Activated gamma-delta T cell treated with Interleukin-2 at 50 U/mL for 16 hours (primary cell): ENCODE data around the gene PSMA6.
"Not testable (repeated sequence)": the region's sequence is repeated elsewhere in the genome, so short reads cannot be mapped to it uniquely, and the experiment has no call there.

Experiments
- DNase-seq: peaks from one replicate; pipeline ENCODE4 v3.0.0-alpha.2; 2020

Gene PSMA6

DNA sequence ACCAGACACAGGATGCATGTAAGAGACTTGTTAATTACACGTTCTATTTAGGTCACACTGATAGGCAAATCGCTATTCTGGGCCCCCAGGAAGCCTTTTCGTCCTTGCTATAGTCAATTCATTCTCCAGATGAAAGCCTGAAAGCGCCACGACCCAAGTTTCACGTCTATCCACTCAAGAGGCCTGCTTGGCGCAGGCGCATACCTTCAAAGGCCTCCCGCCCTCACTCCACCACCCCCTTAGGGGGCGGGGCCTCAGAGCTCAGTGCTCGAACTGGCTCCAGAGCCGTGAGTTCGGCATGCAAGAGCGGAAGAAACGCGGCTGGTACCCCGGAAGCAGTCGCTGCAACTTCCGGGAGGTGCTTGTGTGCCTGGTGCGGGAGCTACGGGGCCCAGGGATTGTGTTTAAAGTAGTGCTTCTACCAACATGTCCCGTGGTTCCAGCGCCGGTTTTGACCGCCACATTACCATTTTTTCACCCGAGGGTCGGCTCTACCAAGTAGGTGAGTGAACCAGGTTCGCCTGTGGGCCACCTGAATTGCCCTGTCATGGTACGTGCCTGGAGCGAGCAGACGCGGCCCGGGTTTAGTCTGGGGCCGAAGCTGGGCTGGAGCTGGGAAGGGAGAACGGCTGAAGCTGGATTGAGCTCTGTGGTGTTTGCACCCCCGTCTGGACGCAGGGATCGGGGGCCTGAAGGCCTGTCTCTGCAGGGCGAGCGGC lies at the start of gene PSMA6:
TSS of gene PSMA6 (plus strand) at position 332 of the 719 bp plus-strand sequence. CDS start at position 427, 95 bp downstream.
- DNase-seq: peak; percentile 99

DNA sequence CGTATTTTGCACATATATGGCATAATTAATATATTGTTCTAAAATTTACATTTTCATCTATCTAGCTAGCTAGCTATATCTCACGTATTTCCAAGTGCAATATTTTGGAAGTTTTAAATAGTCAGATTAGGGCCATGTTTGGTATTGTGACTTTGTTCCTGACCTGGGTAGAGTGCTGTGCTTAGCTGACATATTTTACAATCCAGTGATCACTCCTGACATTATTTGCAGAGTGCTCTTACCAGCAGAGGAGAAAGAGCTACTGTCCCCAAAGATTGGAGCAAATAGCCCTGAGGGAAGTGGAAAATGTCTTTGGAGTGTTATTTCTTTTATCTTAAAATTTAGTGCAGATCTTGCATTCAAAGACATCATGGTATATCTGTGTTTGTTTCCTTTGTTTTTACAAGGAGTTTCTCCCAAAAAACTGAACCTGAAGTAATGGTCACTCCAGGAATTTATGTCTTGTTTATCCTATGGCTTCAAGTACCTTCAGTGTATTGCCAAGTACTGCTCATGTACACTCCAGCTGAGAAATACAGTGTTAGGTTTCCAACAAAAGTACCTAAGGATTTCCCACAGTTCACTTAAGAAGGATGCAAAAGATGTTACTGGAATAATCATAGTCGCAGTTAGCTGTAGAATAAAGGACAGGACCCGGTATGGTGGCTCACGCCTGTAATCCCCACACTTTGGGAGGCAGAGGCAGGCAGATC lies 49.4 kb upstream of the PSMA6 start:
- DNase-seq: no peak

DNA sequence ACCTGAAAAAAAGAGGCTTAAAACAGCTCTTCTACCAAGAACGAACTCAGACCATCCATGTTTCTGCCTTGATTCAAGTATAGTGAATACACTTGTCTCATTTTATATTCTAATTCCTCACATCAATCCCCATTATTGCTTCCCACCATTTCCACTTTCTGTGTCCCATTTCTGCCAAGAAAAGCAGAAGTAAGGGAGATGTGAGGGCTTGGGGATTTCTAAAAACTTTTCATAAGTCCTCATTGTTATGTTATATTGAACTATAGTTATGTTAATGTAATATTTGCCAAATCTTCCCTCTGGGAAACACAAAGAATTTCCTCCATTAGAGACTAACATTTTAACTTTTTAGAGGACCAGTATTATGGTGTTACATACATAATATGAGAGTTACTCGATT lies 48.2 kb upstream of the PSMA6 start:
- DNase-seq: no peak

DNA sequence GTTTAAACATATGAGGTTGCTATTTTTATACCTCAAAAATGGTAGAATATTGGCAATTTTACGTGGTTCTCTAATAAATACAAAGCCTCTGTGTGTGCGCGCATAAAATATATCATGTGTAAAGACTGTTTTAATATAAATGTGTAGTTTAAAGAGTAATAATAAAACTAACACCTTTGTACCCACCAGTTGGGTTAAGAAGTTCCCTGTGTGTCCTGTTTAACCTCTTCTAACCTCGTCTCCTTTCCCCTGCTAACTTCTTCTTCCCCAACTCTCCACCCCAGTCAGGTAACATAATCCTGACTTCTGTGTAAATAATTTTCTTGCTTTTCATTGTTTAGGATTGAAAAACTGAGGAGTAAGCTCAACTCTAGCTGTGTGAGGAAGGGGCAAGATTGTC lies 47.6 kb upstream of the PSMA6 start:
- no peak for DNase-seq

DNA sequence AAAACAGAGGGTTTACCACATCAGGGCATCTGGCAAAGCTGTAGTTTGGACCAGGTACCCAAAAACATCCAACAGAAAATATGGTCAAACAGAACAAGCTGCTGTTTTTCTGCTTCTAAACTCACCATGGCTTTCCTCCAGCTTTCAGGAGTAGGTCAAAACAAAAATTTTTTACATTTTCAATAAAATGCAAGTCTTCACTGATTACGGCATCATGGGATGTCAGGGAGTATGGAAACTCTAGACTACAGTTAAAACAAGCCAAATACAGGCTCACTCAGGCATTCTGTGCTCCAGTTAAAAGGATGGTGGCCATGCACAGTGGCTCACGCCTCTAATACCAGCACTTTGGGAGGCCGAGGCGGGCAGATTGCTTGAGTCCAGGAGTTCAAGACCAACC lies 47.1 kb upstream of the PSMA6 start:
- DNase-seq: no peak

DNA sequence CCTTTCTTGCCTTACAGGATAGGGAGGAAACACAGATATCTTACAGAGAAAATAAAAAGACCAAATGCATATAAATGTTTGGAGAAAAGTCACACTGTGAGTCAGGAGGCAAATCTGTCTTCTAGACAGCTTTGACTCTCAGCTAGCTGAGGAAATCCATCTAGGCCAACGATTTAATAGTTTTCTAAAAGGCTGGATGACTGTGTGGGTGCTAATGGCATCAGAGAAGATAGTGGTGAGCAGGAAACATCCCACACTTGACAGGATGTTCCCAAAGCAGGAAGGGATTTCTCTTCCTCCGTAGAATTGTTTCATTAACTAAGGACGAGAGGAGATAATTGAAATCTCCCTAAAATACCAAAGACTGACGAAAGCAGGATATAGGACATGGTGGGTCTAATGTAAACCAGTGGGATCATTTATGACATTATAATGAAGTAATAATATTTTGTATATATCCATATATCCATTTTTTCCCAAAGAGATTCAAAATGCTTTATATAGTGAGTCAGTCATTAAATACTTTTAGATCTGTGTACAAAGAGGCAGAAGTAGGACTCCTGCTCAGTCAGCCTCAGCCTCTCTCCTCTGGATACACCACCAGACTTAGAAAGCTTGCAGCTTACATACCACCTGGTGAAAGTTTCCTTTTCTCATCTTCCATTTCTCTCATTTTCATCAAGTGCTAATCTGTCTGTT lies 44.3 kb upstream of the PSMA6 start:
- no peak for DNase-seq

DNA sequence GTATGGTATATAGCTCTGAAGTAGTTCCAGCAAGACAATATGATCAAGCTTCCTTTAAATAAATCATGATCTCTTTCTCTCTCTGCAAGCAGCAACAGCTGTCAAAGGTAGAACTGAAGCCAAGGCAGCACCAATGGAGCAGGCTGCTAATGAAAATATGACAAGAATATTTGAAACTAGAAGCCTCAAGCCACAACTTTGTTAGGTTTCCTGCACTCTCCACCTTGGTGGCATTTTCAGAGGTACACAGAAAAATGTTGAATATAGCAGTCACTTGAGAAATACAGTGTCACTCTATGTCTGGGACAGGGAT lies 43.8 kb upstream of the PSMA6 start:
- DNase-seq: no peak

DNA sequence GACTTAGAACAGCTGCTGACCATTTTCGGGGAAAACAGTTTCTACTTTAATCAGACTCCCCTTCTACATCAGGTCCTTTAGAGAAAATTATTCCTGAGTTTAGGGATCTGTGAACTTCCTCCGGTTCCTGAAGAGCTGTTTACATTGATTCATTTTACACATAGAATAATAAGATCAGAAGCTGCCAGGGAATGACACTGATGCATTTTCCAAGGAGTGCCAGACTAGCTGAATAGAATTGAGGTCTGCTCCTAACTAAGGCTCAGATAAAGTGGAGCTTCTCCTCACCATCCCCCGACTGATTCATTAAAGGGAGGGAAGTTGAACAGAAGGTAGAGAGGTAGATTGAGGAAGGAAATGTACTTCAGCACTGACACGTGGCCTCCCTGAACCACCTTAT lies 41.9 kb upstream of the PSMA6 start:
- DNase-seq: no peak

DNA sequence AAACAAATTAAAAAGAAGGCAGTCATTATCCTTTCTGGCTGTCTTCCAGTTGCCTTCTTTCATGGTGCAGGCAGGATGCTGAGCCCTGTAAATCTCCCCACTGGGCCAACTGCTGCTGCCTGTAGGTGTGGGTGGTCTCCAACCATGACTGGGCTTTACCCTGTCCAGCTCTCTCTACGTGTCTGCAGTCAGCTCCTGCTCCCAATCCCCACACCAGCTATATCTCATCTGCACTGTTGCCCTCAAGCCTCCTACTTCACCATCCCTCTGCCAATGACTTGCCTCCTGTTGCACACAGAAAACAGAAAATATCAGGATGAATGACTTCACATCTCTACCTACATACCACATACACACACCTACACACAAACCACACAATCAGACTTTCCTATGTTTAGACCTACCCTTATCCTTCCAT lies 39.7 kb upstream of the PSMA6 start:
- DNase-seq: no peak

DNA sequence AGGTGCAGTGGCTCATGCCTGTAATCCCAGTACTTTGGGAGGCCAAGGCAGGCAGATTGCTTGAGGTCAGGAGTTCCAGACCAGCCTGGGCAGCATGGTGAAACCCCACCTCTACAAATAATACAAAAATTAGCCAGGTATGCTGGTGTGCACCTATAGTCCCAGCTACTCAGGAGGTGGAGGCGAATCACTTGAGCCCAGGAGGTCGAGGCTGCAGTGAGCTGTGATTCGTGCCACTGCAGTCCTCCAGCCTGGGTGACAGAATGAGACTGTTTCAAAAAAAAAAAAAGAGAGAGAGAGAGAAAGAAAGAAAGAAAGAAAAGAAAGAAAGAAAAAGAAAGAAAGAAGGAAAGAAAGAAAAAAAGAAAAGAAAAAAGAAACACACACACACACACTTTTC lies 39.1 kb upstream of the PSMA6 start:
- not testable (repeated sequence) for DNase-seq

DNA sequence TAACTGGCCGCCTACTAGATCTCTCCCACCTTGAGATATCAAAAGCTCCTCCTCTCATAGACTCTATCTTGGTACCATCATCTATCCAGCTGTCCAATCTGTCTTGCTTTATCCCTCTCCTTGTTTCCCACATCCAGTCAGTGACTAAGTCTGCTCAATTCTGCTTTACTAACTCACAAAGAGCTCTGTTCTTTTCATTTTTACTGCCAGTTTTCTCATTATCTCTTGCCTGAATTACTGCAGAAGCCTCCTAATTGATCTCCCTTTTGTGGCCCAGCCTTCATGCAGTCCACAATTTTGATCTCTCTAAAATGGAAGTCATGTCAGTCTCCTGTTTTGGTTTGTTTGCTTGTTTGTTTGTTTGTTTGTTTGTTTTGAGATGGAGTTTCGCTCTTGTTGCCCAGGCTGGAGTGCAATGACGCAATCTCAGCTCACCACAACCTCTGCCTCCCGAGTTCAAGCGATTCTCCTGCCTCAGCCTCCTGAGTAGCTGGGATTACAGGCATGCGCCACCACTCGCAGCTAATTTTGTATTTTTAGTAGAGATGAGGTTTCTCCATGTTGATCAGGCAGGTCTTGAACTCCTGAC lies 38.1 kb upstream of the PSMA6 start:
- not testable (repeated sequence) for DNase-seq

DNA sequence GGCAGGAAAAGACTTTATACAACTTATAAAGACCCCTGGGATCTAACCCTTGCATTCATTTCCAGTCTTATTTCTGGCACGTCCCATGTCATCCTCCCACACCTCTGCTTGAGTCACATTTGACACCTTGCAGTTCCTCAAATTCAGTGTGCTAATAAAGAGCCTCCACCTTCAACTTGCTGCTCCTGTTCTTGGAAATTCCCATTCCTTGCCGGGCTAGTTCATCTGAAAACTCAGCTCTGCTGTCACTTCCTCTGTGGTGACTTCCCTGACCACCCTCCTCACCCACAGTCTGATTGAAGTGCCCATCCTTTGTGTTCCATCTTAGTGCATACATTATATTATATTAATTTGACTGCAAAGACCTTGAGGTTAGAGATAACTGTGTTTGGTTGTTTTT lies 37.4 kb upstream of the PSMA6 start:
- no peak for DNase-seq

DNA sequence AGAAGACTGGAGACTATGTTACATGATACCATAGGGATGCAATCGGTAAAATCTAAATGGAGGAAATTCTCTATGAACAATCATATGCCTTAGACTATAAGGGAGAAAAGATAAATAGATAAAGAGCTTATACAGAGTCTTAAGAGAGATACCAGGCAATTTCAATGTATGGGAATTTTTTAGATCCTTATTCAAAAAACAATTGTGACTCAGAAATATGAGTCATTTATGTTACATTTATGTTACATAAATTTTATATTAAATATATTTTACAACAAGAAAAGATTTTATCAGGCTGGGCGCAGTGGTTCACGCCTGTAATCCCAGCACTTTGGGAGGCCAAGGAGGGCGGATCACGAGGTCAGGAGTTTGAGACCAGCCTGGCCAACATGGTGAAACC lies 36.5 kb upstream of the PSMA6 start:
- DNase-seq: no peak

DNA sequence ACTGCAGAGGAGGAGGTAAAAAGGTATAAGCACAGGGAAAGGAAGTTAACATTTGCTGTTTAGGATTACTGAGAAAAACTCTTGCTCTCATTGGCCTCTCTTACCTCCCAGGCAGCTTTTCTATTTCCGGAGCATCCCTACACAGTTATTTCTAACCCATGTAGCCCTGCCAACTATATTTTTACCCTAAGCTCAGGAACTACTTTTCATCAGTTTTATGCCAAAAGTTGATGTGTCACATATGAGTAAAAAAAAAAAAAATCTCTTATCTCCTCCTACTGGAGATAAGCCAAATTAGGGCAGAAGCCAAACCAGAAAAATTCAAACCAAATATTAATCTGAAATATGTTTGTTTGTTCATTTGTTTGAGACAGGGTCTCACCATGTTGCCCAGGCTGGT lies 34.4 kb upstream of the PSMA6 start:
- DNase-seq: no peak

DNA sequence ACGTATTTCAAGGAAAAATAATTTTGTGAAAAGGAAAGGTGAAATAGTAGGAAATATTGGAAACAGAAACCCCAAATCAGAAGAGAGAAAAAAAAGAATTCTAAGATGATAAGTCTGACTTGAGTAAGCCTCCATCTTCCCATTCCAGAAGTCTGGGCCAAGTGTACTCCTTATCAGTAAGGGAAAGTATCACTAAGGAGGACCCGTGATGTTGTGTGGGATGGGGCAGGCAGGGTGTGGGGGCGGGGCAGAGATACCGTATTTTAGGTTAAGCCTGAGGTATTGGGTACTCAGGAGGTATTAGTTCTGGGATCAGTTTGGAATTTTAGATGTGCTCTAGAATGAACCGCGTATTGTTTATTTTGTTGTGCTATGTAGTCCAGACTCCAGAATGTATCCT lies 33.8 kb upstream of the PSMA6 start:
- no peak for DNase-seq

DNA sequence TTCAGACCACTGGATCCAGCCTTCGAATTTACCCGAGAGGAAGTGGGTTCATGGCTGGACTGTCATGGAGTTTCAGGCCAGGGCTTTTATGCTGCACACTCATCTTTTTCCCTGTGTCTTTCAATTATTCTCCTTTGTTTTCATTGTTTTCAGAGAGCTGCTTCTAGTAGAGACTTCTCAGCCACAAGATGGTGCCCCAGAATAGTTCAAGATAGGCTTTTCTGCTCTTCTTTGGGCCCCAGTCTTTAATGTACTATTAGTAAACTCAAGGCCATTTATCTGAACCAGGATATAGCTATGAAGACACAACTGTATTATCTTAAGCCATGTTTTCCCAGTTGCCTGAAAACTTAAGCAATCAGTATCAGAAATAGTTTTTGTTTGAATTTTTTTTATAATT lies 30.4 kb upstream of the PSMA6 start:
- DNase-seq: no peak

DNA sequence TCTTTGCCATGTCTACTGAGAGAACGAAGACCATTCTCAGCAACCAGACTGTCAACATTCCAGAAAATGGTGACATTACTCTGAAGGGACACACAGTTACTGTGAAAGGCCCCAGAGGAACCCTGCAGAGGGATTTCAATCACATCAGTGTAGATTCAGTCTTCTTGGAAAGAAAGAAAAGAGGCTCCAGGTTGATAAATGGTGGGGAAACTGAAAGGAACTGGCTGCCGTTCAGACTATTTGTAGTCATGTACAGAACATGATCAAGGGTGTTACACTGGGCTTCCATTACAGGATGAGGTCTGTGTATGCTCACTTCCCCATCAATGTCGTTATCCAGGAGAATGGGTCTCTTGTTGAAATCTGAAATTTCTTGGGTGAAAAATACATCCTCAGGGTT lies 29.7 kb upstream of the PSMA6 start:
- no peak for DNase-seq

DNA sequence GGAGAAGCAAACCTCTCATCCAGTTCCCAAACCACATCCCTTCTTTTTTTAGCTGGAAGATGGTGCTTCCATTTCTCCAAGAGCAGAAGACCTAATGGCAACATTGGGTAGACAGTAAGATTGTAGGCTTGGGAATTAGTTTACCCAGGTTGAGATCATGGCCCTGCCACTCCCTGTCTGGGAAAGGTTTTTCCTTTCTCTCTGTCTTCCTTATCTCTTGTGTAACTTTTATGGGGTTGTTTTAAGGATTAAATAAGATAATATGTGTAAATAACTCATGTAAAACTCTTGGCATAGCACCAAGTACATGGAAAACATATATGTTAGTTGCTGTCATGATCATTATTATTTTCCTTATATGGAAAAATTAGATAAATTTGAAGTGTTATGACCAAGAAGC lies 23.2 kb upstream of the PSMA6 start:
- no peak for DNase-seq

DNA sequence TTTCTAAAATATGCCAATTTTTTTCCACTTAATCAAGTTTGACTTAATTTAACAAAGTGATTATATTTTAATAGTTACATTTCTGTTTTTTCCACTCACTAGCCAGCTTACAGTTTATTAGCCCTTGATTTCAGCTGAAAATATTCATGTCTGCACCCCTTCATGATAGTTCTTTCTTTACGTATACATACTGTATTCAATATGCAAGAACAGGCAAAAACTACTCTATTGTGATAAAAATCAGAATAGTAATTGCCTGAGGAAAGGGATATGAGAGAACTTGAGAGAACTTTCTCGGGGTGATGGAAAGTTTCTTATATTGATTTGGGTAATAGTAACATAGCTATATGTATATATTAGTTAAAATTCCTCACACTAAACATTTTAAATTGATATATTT lies 17.4 kb upstream of the PSMA6 start:
- no peak for DNase-seq

DNA sequence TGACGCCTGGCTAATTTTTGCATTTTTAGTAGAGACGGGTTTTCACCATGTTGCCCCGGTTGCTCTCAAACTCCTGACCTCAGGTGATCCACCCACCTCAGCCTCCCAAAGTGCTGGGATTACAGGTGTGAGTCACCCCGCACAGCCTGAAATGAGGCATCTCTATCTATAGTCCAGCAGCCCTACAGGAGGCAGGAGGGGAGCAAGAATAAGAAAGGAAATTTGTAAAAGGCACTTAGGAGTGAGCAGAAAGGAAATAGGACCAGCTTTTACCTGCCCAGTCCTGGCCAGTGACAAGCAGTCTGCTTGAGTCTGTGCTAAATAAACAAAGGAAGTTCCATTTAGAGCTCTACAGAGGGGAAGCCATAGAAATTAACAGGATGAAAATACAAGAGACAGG lies 15.0 kb upstream of the PSMA6 start:
- DNase-seq: no peak

DNA sequence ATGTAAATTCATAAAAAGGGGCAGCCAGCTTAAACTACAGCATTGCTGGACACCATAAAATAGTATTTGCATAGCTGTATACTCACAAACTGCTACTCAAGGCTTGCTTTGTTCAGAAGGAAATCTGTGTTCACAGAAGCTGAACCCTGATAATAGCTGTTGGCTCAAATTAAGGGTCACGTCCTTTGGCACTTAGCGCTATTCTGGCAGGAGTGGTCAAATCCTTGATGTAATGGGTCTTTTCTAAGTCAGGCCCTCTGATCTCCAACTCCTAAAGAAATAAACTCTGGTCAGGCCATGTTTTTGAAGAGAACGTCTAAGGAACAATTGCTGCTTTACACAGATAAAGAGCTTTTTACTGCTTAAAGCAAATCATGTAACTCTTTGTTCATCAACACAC lies 12.8 kb upstream of the PSMA6 start:
- no peak for DNase-seq

DNA sequence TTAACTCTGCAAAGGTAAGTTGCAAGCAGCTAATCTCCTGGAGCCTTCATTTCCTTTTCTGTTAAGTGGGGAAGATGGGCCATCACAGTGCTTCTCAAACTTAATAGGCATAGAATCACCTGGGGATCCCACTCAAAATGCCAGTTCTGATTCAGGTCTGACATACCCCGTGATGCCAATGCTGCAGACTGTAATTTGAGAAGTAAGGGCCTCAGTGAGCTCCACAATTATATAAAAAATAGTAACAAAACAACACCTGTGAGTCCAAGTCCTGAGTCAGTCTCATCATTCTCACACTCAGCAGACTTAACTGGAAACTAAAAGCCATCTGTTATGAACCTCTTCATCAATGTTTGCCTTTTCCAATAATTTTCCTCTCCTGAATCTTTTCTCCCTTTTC lies 10.8 kb upstream of the PSMA6 start:
- no peak for DNase-seq

DNA sequence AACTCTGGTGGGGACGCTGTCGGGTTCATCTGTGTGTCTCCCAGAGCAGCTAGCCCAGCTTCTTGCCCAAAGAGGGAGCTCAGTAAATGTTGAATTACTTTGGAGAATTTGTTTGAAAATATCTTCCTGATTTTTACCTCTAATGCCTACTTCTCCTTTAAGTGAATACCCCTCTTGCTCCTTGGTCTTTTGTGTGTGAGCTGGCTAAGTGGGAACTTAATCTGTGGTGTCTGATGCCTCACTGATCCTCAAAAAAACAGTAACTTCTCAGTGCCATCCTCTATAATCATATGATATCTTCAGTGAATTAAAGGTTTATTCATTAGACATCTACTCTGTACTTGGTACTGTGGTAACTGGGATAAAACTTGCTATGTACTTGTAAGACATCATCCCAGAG lies 7.7 kb upstream of the PSMA6 start:
- DNase-seq: no peak
